ENCODE data around the gene SLC12A6. TPM values are rescaled to one million over a fixed set of nuclear protein-coding genes. Genes with fewer than 3 reads are reported as not detected.
A peak's percentile ranks its signal among the peaks of the same experiment; 100 is the strongest.
"Not testable (repeated sequence)": the region's sequence is repeated elsewhere in the genome, so short reads cannot be mapped to it uniquely, and the experiment has no call there.

Gene SLC12A6
- total and polyA plus RNA-seq, 4 experiments from 2014 or later, result 1.8 to 72.0 (median 39.7) TPM

DNA sequence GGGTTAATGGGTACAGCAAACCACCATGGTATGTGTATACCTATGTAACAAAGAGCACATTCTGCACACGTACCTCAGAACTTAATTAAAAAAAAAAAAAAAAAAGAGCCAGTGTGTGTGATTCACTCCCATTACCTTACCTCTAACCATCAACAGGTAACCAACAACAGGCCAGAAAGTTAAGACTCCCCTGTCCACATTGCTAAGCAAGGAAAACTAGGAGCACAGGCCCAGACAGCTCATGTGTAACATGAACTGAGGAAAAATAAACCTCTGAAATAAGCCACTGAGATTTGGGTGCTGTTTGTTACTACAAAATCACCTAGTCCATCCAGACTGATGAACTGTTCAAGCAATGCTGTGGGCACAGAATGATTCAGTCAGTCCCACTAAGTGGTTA, 133.6 kb downstream of the SLC12A6 start:
- no peak for DNase-seq
- Mint-ChIP-seq H3K27ac (no peak overlapping the region), H3K4me3 (no peak overlapping the region), H3K27me3 (no peaks in the 10 kb centered on the region), H3K4me1 (peaks cover 16 to 33% (median 22%) of the 10 kb centered on the region in 4 donors), H3K36me3 (peaks cover 9 to 11% of the 10 kb centered on the region in 2 donors), H3K9me3 (no peaks in the 10 kb centered on the region)
- H3K27me3 ChIP-seq (ENCODE audit: insufficient read depth, low read length), result no peaks in the 10 kb centered on the region
- H3K36me3 ChIP-seq (ENCODE audit: insufficient read depth, low read length), result peaks cover 4% of the 10 kb centered on the region
- POLR2A ChIA-PET (ENCODE audit: partially characterized antibody), result no interaction called here
- no peak overlapping the region for H3K27ac ChIP-seq (ENCODE audit: low read depth, low read length)
- peaks cover 8% of the 10 kb centered on the region for H3K4me1 ChIP-seq (ENCODE audit: insufficient read depth, low read length)
- H3K4me3 ChIP-seq (ENCODE audit: low read length in 2 of 2), result no peak overlapping the region
- CTCF ChIA-PET (ENCODE audit: partially characterized antibody), result no interaction called here
- H3K9me3 ChIP-seq (ENCODE audit: control insufficient read depth in 1 of 2, low read length in 2 of 2), result no peaks in the 10 kb centered on the region
- intact Hi-C loops (cut with micrococcal nuclease), result no loop called here

DNA sequence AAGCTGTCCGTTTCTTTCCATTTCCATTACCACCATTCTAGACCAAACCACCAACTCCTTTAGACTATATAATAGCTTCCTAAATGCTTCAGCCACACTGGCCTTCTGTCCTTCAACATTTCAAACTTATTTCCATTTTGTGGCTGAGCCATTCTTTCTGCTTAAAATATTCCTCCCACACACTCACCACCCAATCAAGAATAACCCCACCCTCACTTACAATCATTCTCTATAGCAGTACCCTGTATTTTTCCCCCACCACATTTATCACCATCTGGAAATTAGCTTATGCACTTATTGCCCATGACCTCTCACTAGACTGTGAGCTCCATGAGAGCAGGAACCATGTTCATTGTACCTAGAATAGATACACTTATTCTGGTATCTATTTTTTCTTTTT, 134.3 kb downstream of the SLC12A6 start:
- POLR2A ChIA-PET (ENCODE audit: partially characterized antibody), result no interaction called here
- no peak overlapping the region for H3K27ac ChIP-seq (ENCODE audit: low read depth, low read length)
- CTCF ChIA-PET (ENCODE audit: partially characterized antibody), result interaction anchor here (0.8 kb wide), 1 partner anchor 93 kb away, joined by 3 read pairs; no protein-coding TSS in a partner anchor

DNA sequence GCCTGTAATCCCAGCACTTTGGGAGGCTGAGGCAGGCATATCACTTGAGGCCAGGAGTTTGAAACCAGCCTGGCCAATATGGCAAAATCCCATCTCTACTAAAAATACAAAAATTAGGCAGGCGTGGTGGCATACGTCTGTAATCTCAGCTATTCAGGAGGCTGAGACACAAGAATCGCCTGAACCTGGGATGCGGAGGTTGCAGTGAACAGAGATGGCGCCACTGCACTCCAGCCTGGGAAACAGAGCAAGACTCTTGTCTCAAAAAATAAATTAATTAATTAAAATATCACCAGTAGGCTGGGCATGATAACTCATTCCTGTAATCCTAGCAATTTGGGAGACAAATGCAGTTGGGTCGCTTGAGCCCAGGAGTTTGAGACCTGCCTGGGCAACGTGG, 144.3 kb downstream of the SLC12A6 start:
- H3K4me1 ChIP-seq (ENCODE audit: insufficient read depth, low read length); intact Hi-C loops (cut with micrococcal nuclease); H3K4me3 Mint-ChIP-seq; CTCF ChIA-PET (ENCODE audit: partially characterized antibody); H3K27ac Mint-ChIP-seq; H3K36me3 ChIP-seq (ENCODE audit: insufficient read depth, low read length); H3K27ac ChIP-seq (ENCODE audit: low read depth, low read length); H3K27me3 ChIP-seq (ENCODE audit: insufficient read depth, low read length); H3K4me3 ChIP-seq (ENCODE audit: low read length in 2 of 2); DNase-seq; H3K9me3 ChIP-seq (ENCODE audit: control insufficient read depth in 1 of 2, low read length in 2 of 2); POLR2A ChIA-PET (ENCODE audit: partially characterized antibody); H3K27me3 Mint-ChIP-seq; H3K9me3 Mint-ChIP-seq: not testable (repeated sequence)
- Mint-ChIP-seq H3K36me3 (peaks cover 4 to 11% of the 10 kb centered on the region in 2 donors), H3K4me1 (peaks cover 11 to 30% (median 14%) of the 10 kb centered on the region in 4 donors)

More for the DNA sequence above, 134.3 kb downstream of the SLC12A6 start:
- Mint-ChIP-seq H3K4me1 (peaks cover 10 to 26% (median 17%) of the 10 kb centered on the region in 4 donors), H3K27ac (peak overlapping the region in 2 of 7 donors; percentile 10 to 25), H3K4me3 (no peak overlapping the region), H3K27me3 (no peaks in the 10 kb centered on the region), H3K36me3 (peaks cover 9 to 11% of the 10 kb centered on the region in 2 donors), H3K9me3 (no peaks in the 10 kb centered on the region)
- H3K4me1 ChIP-seq (ENCODE audit: insufficient read depth, low read length), result peaks cover 3% of the 10 kb centered on the region
- intact Hi-C loops (cut with micrococcal nuclease), result no loop called here
- H3K9me3 ChIP-seq (ENCODE audit: control insufficient read depth in 1 of 2, low read length in 2 of 2), result no peaks in the 10 kb centered on the region
- peaks cover 4% of the 10 kb centered on the region for H3K36me3 ChIP-seq (ENCODE audit: insufficient read depth, low read length)
- DNase-seq, result no peak
- H3K27me3 ChIP-seq (ENCODE audit: insufficient read depth, low read length), result no peaks in the 10 kb centered on the region
- H3K4me3 ChIP-seq (ENCODE audit: low read length in 2 of 2), result no peak overlapping the region

DNA sequence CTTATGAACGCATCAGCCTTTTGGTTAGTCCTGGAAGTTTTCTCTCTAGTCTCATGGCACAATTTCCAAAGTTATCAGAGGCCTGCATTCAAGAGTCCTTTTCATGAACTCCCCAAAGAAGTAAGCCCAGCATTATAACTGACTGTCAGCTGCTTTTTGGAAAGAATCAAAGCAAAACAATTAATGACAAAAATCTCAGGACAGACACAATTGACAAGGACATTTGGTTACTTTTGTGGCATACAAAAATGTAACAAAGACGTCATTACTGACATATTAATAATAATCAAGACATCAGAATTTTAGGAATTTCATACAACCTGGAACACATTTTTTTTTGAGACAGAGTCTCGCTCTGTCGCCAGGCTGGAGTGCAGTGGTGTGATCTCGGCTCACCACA, 148.9 kb downstream of the SLC12A6 start:
- no peak overlapping the region for H3K4me3 Mint-ChIP-seq
- no peaks in the 10 kb centered on the region for H3K27me3 ChIP-seq (ENCODE audit: insufficient read depth, low read length)
- H3K9me3 ChIP-seq (ENCODE audit: control insufficient read depth in 1 of 2, low read length in 2 of 2), result no peaks in the 10 kb centered on the region
- ChIA-PET CTCF (ENCODE audit: partially characterized antibody) (no interaction called here), POLR2A (ENCODE audit: partially characterized antibody) (no interaction called here)
- no peaks in the 10 kb centered on the region for H3K4me1 ChIP-seq (ENCODE audit: insufficient read depth, low read length)
- peaks cover 12% of the 10 kb centered on the region in 2 donors for H3K36me3 Mint-ChIP-seq
- H3K27me3 Mint-ChIP-seq, result no peaks in the 10 kb centered on the region
- intact Hi-C loops (cut with micrococcal nuclease), result no loop called here
- peaks cover 0 to 2% (median 0%) of the 10 kb centered on the region in 8 donors for H3K9me3 Mint-ChIP-seq
- H3K27ac ChIP-seq (ENCODE audit: low read depth, low read length), result no peak overlapping the region
- H3K4me1 Mint-ChIP-seq, result peaks cover 16 to 35% (median 19%) of the 10 kb centered on the region in 4 donors
- no peaks in the 10 kb centered on the region for H3K36me3 ChIP-seq (ENCODE audit: insufficient read depth, low read length)
- no peak overlapping the region for H3K4me3 ChIP-seq (ENCODE audit: low read length in 2 of 2)
- no peak overlapping the region for H3K27ac Mint-ChIP-seq
- no peak for DNase-seq

DNA sequence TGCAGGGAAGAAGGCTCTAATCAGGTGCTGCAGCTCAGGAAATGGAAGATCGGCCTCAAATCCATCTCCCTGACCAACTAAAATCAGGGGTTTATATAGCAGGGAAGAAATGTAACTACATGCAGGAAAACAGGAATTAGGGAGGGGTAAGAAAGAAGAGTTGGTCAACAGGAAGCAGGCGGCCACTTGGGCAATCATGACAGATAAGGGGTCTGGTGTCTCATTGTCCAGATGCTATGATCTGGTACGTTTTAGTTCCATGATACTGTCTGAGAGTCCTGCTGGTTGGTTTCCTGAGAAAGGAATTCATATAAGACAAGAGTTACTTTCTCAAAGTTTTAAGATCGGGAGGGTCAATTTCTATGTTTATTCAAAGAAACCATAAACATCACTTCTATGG, 151.9 kb downstream of the SLC12A6 start:
- Histone ChIP-seq H3K9me3 (ENCODE audit: control insufficient read depth in 1 of 2, low read length in 2 of 2) (no peaks in the 10 kb centered on the region), H3K27ac (ENCODE audit: low read depth, low read length) (no peak overlapping the region), H3K4me3 (ENCODE audit: low read length in 2 of 2) (no peak overlapping the region), H3K4me1 (ENCODE audit: insufficient read depth, low read length) (no peaks in the 10 kb centered on the region), H3K27me3 (ENCODE audit: insufficient read depth, low read length) (no peaks in the 10 kb centered on the region), H3K36me3 (ENCODE audit: insufficient read depth, low read length) (no peaks in the 10 kb centered on the region)
- H3K9me3 Mint-ChIP-seq, result peaks cover 0 to 2% (median 0%) of the 10 kb centered on the region in 8 donors
- intact Hi-C loops (cut with micrococcal nuclease), result no loop called here
- peaks cover 18 to 23% of the 10 kb centered on the region in 2 donors for H3K36me3 Mint-ChIP-seq
- no peak overlapping the region for H3K27ac Mint-ChIP-seq
- CTCF ChIA-PET (ENCODE audit: partially characterized antibody), result interaction anchor here (1.7 kb wide), 1 partner anchor 10 kb away, joined by 4 read pairs; no protein-coding TSS in a partner anchor
- H3K4me3 Mint-ChIP-seq, result no peak overlapping the region
- no peaks in the 10 kb centered on the region for H3K27me3 Mint-ChIP-seq
- no peak for DNase-seq
- H3K4me1 Mint-ChIP-seq, result peaks cover 17 to 34% (median 19%) of the 10 kb centered on the region in 4 donors
- POLR2A ChIA-PET (ENCODE audit: partially characterized antibody), result no interaction called here

DNA sequence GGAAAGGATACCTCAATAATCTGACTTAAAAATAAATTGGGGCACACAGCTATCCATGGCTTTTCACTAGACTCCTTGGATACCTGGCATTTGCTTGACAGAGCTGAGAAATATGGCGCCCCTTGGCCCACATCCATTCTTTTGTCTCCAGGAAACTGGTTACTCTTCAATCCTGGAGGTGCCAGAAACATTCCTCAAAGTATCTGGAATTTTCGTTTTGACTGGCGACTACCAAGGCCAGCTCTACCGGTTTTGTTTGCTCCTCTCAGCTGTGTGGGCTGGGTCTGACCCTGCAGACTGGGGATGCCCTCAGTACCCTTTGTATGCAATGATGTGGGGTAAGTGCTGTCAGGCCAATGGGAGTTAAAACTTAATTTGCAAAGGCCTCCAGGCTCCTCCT, 154.6 kb downstream of the SLC12A6 start:
- Histone ChIP-seq H3K36me3 (ENCODE audit: insufficient read depth, low read length) (no peaks in the 10 kb centered on the region), H3K4me3 (ENCODE audit: low read length in 2 of 2) (no peak overlapping the region), H3K9me3 (ENCODE audit: control insufficient read depth in 1 of 2, low read length in 2 of 2) (no peaks in the 10 kb centered on the region), H3K4me1 (ENCODE audit: insufficient read depth, low read length) (no peaks in the 10 kb centered on the region), H3K27ac (ENCODE audit: low read depth, low read length) (no peak overlapping the region), H3K27me3 (ENCODE audit: insufficient read depth, low read length) (no peaks in the 10 kb centered on the region)
- Mint-ChIP-seq H3K27me3 (no peaks in the 10 kb centered on the region), H3K4me3 (no peak overlapping the region), H3K27ac (no peak overlapping the region), H3K4me1 (peaks cover 10 to 21% (median 15%) of the 10 kb centered on the region in 4 donors), H3K36me3 (peaks cover 21 to 33% of the 10 kb centered on the region in 2 donors), H3K9me3 (peaks cover 0 to 2% (median 0%) of the 10 kb centered on the region in 8 donors)
- POLR2A ChIA-PET (ENCODE audit: partially characterized antibody), result no interaction called here
- CTCF ChIA-PET (ENCODE audit: partially characterized antibody), result no interaction called here
- intact Hi-C loops (cut with micrococcal nuclease), result no loop called here
- DNase-seq, result no peak

Small RNAs within 50 kb of the gene (microRNA-seq; reads per million reads assigned to microRNA genes)
- not detected for gene MIR1233-1 (ENCODE audit: borderline microRNAs expressed, borderline number of aligned reads, borderline replicate concordance)

Other genes with a start within 250 kb of the SLC12A6 start
- gene EMC7, start 235.9 kb downstream of the SLC12A6 start, total RNA-seq, result 10 to 100 TPM; 38.3 to 47.8 TPM
- gene EMC7, start 235.9 kb downstream of the SLC12A6 start, polyA plus RNA-seq, result 100 to 1,000 TPM; 115 to 167 TPM
- gene PGBD4, start 235.7 kb downstream of the SLC12A6 start, total RNA-seq, result 1 to 10 TPM; 4.7 to 4.9 TPM
- gene PGBD4, start 235.7 kb downstream of the SLC12A6 start, polyA plus RNA-seq, result under 1 TPM; 0.37 to 0.62 TPM
- 10 to 100 TPM; 34.7 to 37.9 TPM for gene KATNBL1, start 127.7 kb downstream of the SLC12A6 start, total RNA-seq
- 10 to 100 TPM; 36.3 to 45.8 TPM for gene KATNBL1, start 127.7 kb downstream of the SLC12A6 start, polyA plus RNA-seq
- gene EMC4, start 112.8 kb downstream of the SLC12A6 start, total RNA-seq, result 10 to 100 TPM; 69.5 to 72.0 TPM
- gene EMC4, start 112.8 kb downstream of the SLC12A6 start, polyA plus RNA-seq, result 100 to 1,000 TPM; 172 to 231 TPM
- gene NOP10, start 5.4 kb upstream of the SLC12A6 start, total RNA-seq, result 10 to 100 TPM; 73.5 to 77.2 TPM
- 100 to 1,000 TPM; 298 to 318 TPM for gene NOP10, start 5.4 kb upstream of the SLC12A6 start, polyA plus RNA-seq
- not detected for gene NUTM1, start 5.5 kb upstream of the SLC12A6 start, total RNA-seq
- gene NUTM1, start 5.5 kb upstream of the SLC12A6 start, polyA plus RNA-seq, result not detected
- 100 to 1,000 TPM; 100 to 108 TPM for gene LPCAT4, start 29.4 kb upstream of the SLC12A6 start, total RNA-seq
- 10 to 100 TPM; 19.0 to 23.4 TPM for gene LPCAT4, start 29.4 kb upstream of the SLC12A6 start, polyA plus RNA-seq
- gene GOLGA8A, start 100.0 kb upstream of the SLC12A6 start, total RNA-seq, result 100 to 1,000 TPM; 188 to 193 TPM
- gene GOLGA8A, start 100.0 kb upstream of the SLC12A6 start, polyA plus RNA-seq, result 1 to 10 TPM; 1.9 to 7.5 TPM
- gene GOLGA8B, start 245.9 kb upstream of the SLC12A6 start, total RNA-seq, result 100 to 1,000 TPM; 332 to 340 TPM
- gene GOLGA8B, start 245.9 kb upstream of the SLC12A6 start, polyA plus RNA-seq, result 1 to 10 TPM; 4.8 to 6.5 TPM

Data from CD4-positive, alpha-beta memory T cell (primary cell).